ENCODE measurements around the gene PDE4C. TPM values are rescaled to one million over a fixed set of nuclear protein-coding genes. Genes with fewer than 3 reads are reported as not detected.

PDE4C gene
- total and polyA plus RNA-seq, 9 of the 15 experiments (the other 6 are each of a cell fraction or from before 2014, with no cell fraction given), result 0.04 to 0.91 (median 0.20) TPM; not detected in 1

DNA sequence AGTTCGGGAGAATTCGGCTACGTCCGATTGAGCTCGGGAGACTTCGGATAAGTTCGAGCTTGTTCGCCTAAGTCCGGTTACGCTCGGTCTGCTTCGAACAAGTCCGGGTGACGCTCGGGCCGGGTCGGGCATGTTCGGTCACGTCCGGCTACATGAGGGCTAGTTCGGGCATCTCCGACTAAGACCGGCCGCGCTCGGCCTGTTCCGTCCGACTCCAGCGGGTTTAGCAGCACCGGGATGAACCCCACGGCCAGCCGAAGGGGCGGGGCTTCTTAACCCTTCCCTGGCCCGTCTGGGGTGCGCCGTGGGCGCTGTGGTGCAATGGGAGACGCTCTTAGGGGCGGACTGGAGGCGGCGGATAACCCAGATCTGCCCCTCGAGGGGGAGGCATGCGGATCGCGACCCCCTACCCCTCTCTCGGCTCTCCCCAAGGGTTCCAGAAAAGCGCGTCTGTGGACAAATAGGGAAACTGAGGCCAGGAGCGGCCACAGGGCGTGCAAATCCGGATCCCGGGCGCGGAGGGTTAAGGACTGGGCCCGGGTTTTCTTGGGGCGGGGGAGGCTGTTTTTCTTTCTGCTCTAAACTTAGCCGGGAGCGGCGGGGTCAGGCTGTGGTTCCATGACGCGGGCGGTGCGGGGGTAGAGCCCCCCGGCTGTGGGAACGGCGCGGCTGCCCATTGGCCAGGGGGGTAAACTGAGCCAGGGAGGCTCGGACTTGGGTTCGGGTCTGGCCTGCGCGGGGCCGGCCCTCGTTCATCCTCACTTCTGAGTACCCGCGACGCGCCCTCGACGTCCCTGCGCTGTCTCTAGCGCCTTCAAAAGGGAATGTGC, 1.5 kb downstream of the PDE4C start (continued):
- TF ChIP-seq TBL1XR1 (IDR thresholded peaks at IDR 0.05; ENCODE audit: low read length in 2 of 2) (0 out of 4 replicates have a peak, but pooled peaks of 1 of the 2 experiments have one; percentile 7), SRSF1 (IDR thresholded peaks at IDR 0.05; ENCODE audit: low read depth, low read length) (no peak), ZNF124 (CRISPR knock-in tag; IDR thresholded peaks at IDR 0.05) (no peak), PTBP1 (IDR thresholded peaks at IDR 0.05; ENCODE audit: low read depth, low read length) (no peak), ZNF586 (CRISPR knock-in tag; conservative IDR thresholded peaks at IDR 0.05) (no peak), TCFL5 (CRISPR knock-in tag; conservative IDR thresholded peaks at IDR 0.05) (no peak), NFE2 (IDR thresholded peaks at IDR 0.05; ENCODE audit: low read depth) (no peak), KLF16 (IDR thresholded peaks at IDR 0.05) (no peak), MYC (IDR thresholded peaks at IDR 0.05; ENCODE audit: low read depth, low read length) (no peak), MYC (CRISPR knock-in tag; IDR thresholded peaks at IDR 0.05; ENCODE audit: borderline replicate concordance, low read depth) (0 out of 2 replicates have a peak, but pooled peaks have one; percentile 18), FOXK2 (conservative IDR thresholded peaks at IDR 0.05 in 1 of 2, IDR thresholded peaks at IDR 0.05 in 1 of 2; ENCODE audit: low read depth in 2 of 2) (peak in 1 of 2 experiments; percentile 33; a peak in 1 of 4 replicates), TAF15 (IDR thresholded peaks at IDR 0.05; ENCODE audit: low read depth, low read length) (no peak), HDAC6 (IDR thresholded peaks at IDR 0.05; ENCODE audit: low read depth, low read length) (no peak), KLF13 (tag; IDR thresholded peaks at IDR 0.05; ENCODE audit: borderline replicate concordance, low read depth) (peak; percentile 73; the same call in 1 of the 2 replicates), ZNF717 (CRISPR knock-in tag; IDR thresholded peaks at IDR 0.05) (no peak), FOXM1 (IDR thresholded peaks at IDR 0.05; ENCODE audit: low read depth) (peak; percentile 72; the same call in 1 of the 2 replicates), FOXM1 (CRISPR knock-in tag; IDR thresholded peaks at IDR 0.05; ENCODE audit: low read depth) (no peak), MCM2 (IDR thresholded peaks at IDR 0.05; ENCODE audit: low read depth) (no peak), TCF7L2 (IDR thresholded peaks at IDR 0.05; ENCODE audit: low read depth, low read length) (no peak), E2F3 (CRISPR knock-in tag; IDR thresholded peaks at IDR 0.05) (no peak), SMAD4 (CRISPR knock-in tag; conservative IDR thresholded peaks at IDR 0.05) (peak; percentile 40; the same call in 1 of the 2 replicates)
- TF ChIP-seq, protein P1, sequence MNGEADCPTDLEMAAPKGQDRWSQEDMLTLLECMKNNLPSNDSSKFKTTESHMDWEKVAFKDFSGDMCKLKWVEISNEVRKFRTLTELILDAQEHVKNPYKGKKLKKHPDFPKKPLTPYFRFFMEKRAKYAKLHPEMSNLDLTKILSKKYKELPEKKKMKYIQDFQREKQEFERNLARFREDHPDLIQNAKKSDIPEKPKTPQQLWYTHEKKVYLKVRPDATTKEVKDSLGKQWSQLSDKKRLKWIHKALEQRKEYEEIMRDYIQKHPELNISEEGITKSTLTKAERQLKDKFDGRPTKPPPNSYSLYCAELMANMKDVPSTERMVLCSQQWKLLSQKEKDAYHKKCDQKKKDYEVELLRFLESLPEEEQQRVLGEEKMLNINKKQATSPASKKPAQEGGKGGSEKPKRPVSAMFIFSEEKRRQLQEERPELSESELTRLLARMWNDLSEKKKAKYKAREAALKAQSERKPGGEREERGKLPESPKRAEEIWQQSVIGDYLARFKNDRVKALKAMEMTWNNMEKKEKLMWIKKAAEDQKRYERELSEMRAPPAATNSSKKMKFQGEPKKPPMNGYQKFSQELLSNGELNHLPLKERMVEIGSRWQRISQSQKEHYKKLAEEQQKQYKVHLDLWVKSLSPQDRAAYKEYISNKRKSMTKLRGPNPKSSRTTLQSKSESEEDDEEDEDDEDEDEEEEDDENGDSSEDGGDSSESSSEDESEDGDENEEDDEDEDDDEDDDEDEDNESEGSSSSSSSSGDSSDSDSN (IDR thresholded peaks at IDR 0.05; ENCODE audit: borderline replicate concordance in 1 of 2, low read depth in 2 of 2, low read length in 2 of 2), result no peak
- TF ChIP-seq, protein P2, sequence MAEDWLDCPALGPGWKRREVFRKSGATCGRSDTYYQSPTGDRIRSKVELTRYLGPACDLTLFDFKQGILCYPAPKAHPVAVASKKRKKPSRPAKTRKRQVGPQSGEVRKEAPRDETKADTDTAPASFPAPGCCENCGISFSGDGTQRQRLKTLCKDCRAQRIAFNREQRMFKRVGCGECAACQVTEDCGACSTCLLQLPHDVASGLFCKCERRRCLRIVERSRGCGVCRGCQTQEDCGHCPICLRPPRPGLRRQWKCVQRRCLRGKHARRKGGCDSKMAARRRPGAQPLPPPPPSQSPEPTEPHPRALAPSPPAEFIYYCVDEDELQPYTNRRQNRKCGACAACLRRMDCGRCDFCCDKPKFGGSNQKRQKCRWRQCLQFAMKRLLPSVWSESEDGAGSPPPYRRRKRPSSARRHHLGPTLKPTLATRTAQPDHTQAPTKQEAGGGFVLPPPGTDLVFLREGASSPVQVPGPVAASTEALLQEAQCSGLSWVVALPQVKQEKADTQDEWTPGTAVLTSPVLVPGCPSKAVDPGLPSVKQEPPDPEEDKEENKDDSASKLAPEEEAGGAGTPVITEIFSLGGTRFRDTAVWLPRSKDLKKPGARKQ (CRISPR knock-in tag; IDR thresholded peaks at IDR 0.05), result no peak
- TF ChIP-seq, protein P3, sequence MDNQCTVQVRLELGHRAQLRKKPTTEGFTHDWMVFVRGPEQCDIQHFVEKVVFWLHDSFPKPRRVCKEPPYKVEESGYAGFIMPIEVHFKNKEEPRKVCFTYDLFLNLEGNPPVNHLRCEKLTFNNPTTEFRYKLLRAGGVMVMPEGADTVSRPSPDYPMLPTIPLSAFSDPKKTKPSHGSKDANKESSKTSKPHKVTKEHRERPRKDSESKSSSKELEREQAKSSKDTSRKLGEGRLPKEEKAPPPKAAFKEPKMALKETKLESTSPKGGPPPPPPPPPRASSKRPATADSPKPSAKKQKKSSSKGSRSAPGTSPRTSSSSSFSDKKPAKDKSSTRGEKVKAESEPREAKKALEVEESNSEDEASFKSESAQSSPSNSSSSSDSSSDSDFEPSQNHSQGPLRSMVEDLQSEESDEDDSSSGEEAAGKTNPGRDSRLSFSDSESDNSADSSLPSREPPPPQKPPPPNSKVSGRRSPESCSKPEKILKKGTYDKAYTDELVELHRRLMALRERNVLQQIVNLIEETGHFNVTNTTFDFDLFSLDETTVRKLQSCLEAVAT (IDR thresholded peaks at IDR 0.05), result no peak
